Astrocyte of the spinal cord (primary cell): ENCODE data around the gene IGF2BP3.

Source experiments
- DNase-seq: peaks from one replicate; pipeline ENCODE4 v3.0.0; 2011; ENCODE audit warnings: low read depth, low spot score
- H3K4me3 ChIP-seq: 2 replicates; pipeline ENCODE4 v1.5.1; 2011; ENCODE audit warnings: low read depth, mild to moderate bottlenecking, low read length, moderate library complexity
- in situ Hi-C: cut with HindIII; loops from 2 replicates; pipeline ENCODE4 v1.10.0; 2017; ENCODE audit warnings: low sequenced_read_pairs
- TF ChIP-seq, protein P1 (sequence below): IDR thresholded peaks from 2 replicates; pipeline ENCODE4 v1.5.1; 2012; ENCODE audit warnings: low read depth, mild to moderate bottlenecking, low read length, inconsistent platforms

Gene IGF2BP3

DNA sequence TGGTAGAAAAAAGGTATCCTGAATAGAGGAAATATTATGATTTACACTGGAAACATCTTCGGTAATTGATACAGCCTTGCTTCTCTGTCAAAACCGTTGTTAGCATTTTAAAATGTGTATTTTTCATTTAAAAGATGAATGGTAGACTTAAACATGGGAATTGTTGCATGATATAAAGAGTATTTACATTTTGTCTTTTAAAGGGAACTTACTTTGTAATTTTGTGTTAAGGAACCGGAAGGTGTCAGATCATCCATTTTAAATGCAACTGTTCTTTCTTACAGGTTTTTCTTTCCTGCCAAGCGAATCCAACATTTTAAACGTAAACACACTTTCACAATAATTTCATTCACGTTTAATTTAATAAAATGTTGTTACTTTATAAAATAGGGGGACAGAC lies 1.8 kb upstream of the IGF2BP3 start:
- TF ChIP-seq, protein P1, sequence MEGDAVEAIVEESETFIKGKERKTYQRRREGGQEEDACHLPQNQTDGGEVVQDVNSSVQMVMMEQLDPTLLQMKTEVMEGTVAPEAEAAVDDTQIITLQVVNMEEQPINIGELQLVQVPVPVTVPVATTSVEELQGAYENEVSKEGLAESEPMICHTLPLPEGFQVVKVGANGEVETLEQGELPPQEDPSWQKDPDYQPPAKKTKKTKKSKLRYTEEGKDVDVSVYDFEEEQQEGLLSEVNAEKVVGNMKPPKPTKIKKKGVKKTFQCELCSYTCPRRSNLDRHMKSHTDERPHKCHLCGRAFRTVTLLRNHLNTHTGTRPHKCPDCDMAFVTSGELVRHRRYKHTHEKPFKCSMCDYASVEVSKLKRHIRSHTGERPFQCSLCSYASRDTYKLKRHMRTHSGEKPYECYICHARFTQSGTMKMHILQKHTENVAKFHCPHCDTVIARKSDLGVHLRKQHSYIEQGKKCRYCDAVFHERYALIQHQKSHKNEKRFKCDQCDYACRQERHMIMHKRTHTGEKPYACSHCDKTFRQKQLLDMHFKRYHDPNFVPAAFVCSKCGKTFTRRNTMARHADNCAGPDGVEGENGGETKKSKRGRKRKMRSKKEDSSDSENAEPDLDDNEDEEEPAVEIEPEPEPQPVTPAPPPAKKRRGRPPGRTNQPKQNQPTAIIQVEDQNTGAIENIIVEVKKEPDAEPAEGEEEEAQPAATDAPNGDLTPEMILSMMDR = no peak
- DNase-seq = no peak
- peak overlapping the region; percentile 86 for H3K4me3 ChIP-seq
- in situ Hi-C loops = no loop called here

DNA sequence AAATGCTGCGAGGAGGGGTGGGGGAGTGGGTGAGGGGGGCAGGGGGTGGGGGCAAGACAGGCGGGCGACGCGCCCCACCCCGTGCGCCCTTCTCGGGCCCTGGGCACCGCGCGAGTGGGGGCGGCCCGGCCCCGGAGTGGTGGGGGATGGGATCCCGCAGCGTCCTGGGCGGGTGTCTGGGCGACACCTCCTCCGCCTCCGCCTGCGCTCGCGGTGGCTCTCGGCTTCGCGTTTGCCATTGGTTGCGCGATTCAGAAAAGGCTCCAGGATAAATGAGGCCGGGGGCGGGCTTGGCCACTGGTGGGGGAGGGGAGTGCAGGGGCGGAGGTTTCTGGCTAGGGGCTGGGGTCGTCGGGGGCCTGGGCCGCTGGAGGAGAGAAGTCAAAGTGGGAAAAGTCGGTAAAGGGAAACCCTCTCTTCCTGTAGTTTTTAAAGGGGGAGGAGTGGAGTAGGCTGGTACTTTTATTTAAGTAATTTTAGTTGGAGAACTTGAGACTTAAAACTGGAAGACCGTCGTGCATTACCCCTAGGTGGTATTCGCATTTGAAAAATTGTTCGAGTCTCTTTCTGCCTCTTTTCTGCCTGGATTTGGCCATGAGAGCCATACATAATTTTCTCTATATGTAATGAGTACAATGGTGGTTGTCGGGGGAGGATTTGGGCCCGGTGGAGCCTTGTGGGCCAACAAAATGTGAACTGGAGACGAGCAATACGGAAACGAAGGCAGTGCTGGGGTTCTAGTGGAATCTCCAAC lies 992 bp upstream of the IGF2BP3 start:
- TF ChIP-seq, protein P1 = no peak
- peak overlapping the region; percentile 86 for H3K4me3 ChIP-seq
- DNase-seq = peak; percentile 84
- in situ Hi-C loops = no loop called here

DNA sequence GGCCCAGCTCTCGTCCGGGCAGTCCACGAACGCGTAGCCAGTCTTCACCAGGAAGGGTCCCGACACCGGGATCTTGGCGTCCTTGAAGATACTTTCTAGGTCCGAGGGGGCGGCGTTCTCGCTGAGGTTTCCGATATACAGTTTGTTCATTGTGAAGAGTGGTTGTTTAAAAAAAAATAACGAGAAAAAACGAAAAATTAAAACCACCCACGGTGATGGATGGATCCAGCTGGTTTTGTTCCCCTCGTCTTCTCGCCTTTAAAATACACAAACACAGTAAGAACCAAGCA lies 385 bp downstream of the IGF2BP3 start:
- in situ Hi-C loops = no loop called here
- TF ChIP-seq, protein P1 = no peak
- peak overlapping the region; percentile 86 for H3K4me3 ChIP-seq
- no peak for DNase-seq

DNA sequence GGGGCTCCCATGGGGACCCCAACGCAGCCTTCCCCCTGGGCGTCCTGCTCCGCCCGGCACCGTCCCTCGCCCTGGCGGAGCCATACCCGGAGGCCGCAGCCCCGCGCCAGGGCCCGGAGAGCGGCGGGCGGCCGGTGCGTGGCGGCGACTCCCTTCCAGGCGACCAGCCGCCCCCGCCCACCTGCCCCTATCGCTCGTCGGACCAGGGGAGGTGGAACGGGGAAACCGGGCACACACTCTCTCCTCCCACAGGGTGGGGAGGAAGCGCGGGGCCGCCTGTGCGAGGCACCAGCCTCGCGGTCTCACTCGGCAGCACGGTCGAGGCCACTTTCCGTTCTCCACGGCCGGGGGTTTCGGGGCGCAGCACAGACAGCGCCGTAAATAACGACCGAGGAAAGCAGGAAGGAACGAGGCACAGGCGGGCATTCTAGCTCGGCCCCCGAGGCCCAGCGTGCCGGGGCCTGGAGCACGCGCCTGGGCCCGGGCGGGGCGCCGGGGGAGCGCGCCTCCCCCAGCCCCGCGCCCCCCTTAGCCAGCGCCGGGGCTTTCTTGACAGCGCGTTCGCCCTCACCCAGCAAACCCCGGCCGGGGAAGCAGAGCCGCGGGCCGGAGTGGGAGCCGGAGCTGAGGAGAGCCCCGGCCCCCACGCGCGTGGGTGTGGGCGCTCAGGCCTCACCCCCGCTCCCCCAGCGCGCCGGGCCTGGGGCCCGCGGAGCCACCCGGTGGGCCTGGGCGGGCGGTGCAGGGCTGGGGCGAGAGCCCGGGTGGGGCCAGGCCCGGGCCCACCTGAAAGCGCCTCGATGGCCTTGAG lies 936 bp downstream of the IGF2BP3 start:
- TF ChIP-seq, protein P1 = no peak
- no peak for DNase-seq
- H3K4me3 ChIP-seq = peak overlapping the region; percentile 86
- in situ Hi-C loops = no loop called here

DNA sequence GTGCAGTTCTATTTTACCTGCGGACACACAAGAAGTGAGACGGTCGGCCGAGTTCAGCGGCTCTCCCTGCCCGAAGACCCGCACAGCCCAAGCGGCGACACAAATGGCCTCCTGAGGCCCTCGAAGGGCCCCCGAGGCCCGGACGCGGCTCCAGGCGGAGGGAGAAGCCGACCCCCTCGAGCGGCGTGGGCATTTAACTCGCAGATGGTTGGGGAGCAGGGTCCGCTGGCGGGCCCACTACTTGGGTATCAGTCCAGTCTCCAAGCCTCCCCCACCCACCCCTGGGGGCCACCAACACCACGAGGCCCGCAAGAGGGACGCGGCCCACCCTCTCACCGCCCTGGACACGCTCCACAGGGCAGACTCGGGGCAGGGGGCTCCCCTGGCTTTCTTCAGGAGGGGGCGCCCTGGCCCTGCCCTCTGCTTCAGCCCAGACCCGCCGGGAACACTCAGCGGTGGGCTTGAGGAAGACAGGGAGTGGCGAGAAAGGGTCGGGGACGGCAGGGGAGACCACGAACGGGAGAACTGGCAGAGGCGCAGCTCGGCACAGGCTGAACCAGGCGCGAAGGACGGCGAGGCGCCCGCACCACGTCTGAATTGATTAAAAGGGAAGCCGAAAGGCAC lies 1.7 kb downstream of the IGF2BP3 start:
- TF ChIP-seq, protein P1 = peak; percentile 11
- DNase-seq = no peak
- H3K4me3 ChIP-seq = peak overlapping the region; percentile 86
- in situ Hi-C loops = no loop called here

DNA sequence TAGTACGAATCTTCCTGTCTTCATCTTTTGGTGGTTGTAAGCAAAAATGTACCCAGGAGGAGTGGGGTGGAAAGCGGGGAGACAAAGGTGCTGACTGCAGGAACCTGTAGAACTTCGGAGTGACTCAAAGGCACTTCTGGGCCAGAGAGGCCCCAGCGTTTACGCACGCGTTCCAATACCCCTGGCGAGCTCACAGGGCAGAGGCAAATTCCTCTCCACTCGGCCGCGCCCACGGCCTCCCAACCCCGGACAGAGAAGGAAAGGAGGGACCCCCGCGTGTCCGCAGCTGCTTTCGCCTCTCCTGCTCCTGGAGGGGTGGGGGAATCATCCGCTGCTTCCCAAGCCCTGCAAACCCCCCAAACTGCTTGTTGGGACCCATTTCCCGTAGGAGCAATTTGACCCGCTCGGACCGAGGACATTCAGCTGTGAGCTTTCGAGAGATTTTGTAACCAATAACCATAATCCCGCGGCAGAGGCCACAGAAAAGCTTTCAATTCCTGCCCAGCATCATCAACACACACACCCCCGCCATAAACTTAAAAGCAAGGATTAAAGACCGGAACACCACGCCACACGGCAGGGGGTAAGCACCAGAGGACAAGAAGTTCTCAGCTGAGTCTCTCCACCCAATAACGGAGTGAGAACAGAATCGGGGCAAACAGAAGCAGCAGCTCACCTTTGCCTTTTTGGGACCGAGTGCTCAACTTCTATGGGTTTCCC lies 2.3 kb downstream of the IGF2BP3 start:
- peak; percentile 63 for DNase-seq
- H3K4me3 ChIP-seq = peak overlapping the region; percentile 86
- TF ChIP-seq, protein P1 = no peak
- in situ Hi-C loops = no loop called here
